Measurements from ENCODE around the gene ADO. TPM values are rescaled to one million over a fixed set of nuclear protein-coding genes. Genes with fewer than 3 reads are reported as not detected.

The ADO gene
- total and polyA plus RNA-seq, 12 donors: 5.3 to 27.2 (median 23.7) TPM

GRCh38 chr10:62850646-62851045 lies 46.1 kb downstream of the ADO start:
- H3K27ac ChIP-seq: no peak overlapping the region
- 56 to 67% (median 59%) methylated on average over 3 of the region's 3 CpGs for WGBS, 4 donors
- H3K9me3 ChIP-seq (replicated peaks in 1 of 3): no peaks in the 10 kb centered on the region
- H3K36me3 ChIP-seq (replicated peaks in 1 of 2): no peaks in the 10 kb centered on the region
- intact Hi-C loops (cut with DNase I): no loop called here
- TF ChIP-seq POLR2A (IDR thresholded peaks at IDR 0.05) (no peak), CTCF (IDR thresholded peaks at IDR 0.05) (no peak)
- H3K4me3 ChIP-seq: no peak overlapping the region
- no peaks in the 10 kb centered on the region for H3K27me3 ChIP-seq
- H3K4me1 ChIP-seq (replicated peaks in 1 of 2): no peaks in the 10 kb centered on the region
- no peak for DNase-seq

- TF ChIP-seq CTCF (IDR thresholded peaks at IDR 0.05) (peak in 2 of 6 experiments; percentile 9 to 24), POLR2A (IDR thresholded peaks at IDR 0.05) (no peak)
- 45 to 81% (median 56%) methylated on average over 2 of the region's 2 CpGs for WGBS, 4 donors
- no peak overlapping the region for H3K27ac ChIP-seq
- intact Hi-C loops (cut with DNase I): no loop called here
- no peaks in the 10 kb centered on the region for H3K9me3 ChIP-seq (replicated peaks in 1 of 3)
- no peak for DNase-seq
- no peaks in the 10 kb centered on the region for H3K27me3 ChIP-seq
- H3K4me3 ChIP-seq: no peak overlapping the region
- no peaks in the 10 kb centered on the region for H3K4me1 ChIP-seq (replicated peaks in 1 of 2)
- H3K36me3 ChIP-seq (replicated peaks in 1 of 2): no peaks in the 10 kb centered on the region
Observed at GRCh38 chr10:62851442-62851841, 46.9 kb downstream of the ADO start.

- H3K36me3 ChIP-seq (replicated peaks in 1 of 2): no peaks in the 10 kb centered on the region
- TF ChIP-seq CTCF (IDR thresholded peaks at IDR 0.05) (no peak), POLR2A (IDR thresholded peaks at IDR 0.05) (no peak)
- H3K27me3 ChIP-seq: no peaks in the 10 kb centered on the region
- 55 to 64% (median 63%) methylated on average over 6 of the region's 6 CpGs for WGBS, 4 donors
- intact Hi-C loops (cut with DNase I): no loop called here
- no peak for DNase-seq
- H3K4me3 ChIP-seq: no peak overlapping the region
- no peaks in the 10 kb centered on the region for H3K9me3 ChIP-seq (replicated peaks in 1 of 3)
- no peaks in the 10 kb centered on the region for H3K4me1 ChIP-seq (replicated peaks in 1 of 2)
- no peak overlapping the region for H3K27ac ChIP-seq
Observed at GRCh38 chr10:62852961-62853702, 48.6 kb downstream of the ADO start.

GRCh38 chr10:62853710-62854109 lies 49.2 kb downstream of the ADO start:
- DNase-seq: no peak
- H3K27ac ChIP-seq: no peak overlapping the region
- H3K9me3 ChIP-seq (replicated peaks in 1 of 3): no peaks in the 10 kb centered on the region
- H3K27me3 ChIP-seq: no peaks in the 10 kb centered on the region
- no peak for TF ChIP-seq CTCF (IDR thresholded peaks at IDR 0.05)
- no peak for TF ChIP-seq POLR2A (IDR thresholded peaks at IDR 0.05)
- intact Hi-C loops (cut with DNase I): no loop called here
- 69 to 79% (median 77%) methylated on average over 5 of the region's 5 CpGs for WGBS, 4 donors
- H3K4me3 ChIP-seq: no peak overlapping the region
- no peaks in the 10 kb centered on the region for H3K36me3 ChIP-seq (replicated peaks in 1 of 2)
- no peaks in the 10 kb centered on the region for H3K4me1 ChIP-seq (replicated peaks in 1 of 2)
